Adrenal gland (tissue), 12 donors: ENCODE data around the gene TRIM36. TPM values are rescaled to one million over a fixed set of nuclear protein-coding genes. Genes with fewer than 3 reads are reported as not detected.

Experiments
- DNase-seq, 7 donors: peaks; one replicate each; pipeline ENCODE4 v3.0.0-alpha.2; 2019 to 2020
- H3K27ac ChIP-seq, 5 donors: fragments of 200-600 bp; sonication (generic) in 4 of 5; 1 replicate in 3 of 5; 2 replicates in 2 of 5; pipeline versions ENCODE4 v1.5.1 to v1.8.0; 2016 to 2020; ENCODE audit warnings: mild to moderate bottlenecking in 1 of 5
- H3K27me3 ChIP-seq: fragments of 200-600 bp; 2 replicates; pipeline ENCODE4 v1.8.0; 2021
- H3K36me3 ChIP-seq, 2 donors: fragments of 200-600 bp; replicated peaks in 1 of 2; 1 replicate in 1 of 2; 2 replicates in 1 of 2; pipeline versions ENCODE4 v1.5.1 to v1.8.0; 2018 to 2022
- H3K4me1 ChIP-seq, 2 donors: fragments of 200-600 bp; replicated peaks in 1 of 2; 1 replicate in 1 of 2; 2 replicates in 1 of 2; pipeline versions ENCODE4 v1.5.1 to v1.8.0; 2018 to 2021
- H3K4me3 ChIP-seq, 4 donors: fragments of 200-600 bp; sonication (generic) in 3 of 4; one replicate each; pipeline ENCODE4 v1.5.1; 2016 to 2018
- H3K9me3 ChIP-seq, 3 donors: fragments of 200-600 bp; sonication (generic) in 1 of 3; replicated peaks in 1 of 3; 1 replicate in 2 of 3; 2 replicates in 1 of 3; pipeline versions ENCODE4 v1.5.1 to v1.8.0; 2016 to 2021
- CTCF ChIP-seq, 6 experiments: fragments of 450-650 bp in 4 of 6; fragments of 200-600 bp in 2 of 6; sonication (generic) in 1 of 6; IDR thresholded peaks; 1 replicate in 5 of 6; 2 replicates in 1 of 6; pipeline versions ENCODE4 v1.5.1 to v1.8.0; 2016 to 2021; ENCODE audit warnings: antibody characterized with exemption in 6 of 6, mild to moderate bottlenecking in 2 of 6, moderate library complexity in 1 of 6
- POLR2A ChIP-seq, 2 donors: fragments of 450-650 bp; IDR thresholded peaks; one replicate each; pipeline ENCODE4 v1.6.1; 2017; ENCODE audit warnings: antibody characterized with exemption in 2 of 2, mild to moderate bottlenecking in 2 of 2, moderate library complexity in 1 of 2
- WGBS, 4 donors: extraction: QIAGEN DNeasy Blood & Tissue Kit in 2 of 4; methylation state at CpG; one replicate each; pipeline versions ENCODE4 v1.1.5 to v1.1.7; 2013 to 2017; 5-methylcytosine and 5-hydroxymethylcytosine counted together
- intact Hi-C, 2 donors: fragments of 100-400 bp; cut with DNase I; formaldehyde crosslinking; loops; one replicate each; pipeline versions ENCODE4 v1.14.1 to v1.15.0; 2022 to 2023
- polyA plus RNA-seq, 3 donors: library from polyadenylated mRNA; stranded (reverse); fragments of 200-250 nt in 2 of 3; fragments of 350-450 nt in 1 of 3; fragmentation: Illumina TruSeq in 1 of 3; extraction: RNeasy Lipid Tissue Mini Kit (QIAGEN cat#74804) in 1 of 3; gene quantifications; one replicate each; pipeline ENCODE4 v1.2.3, GENCODE V29; 2013 to 2014
- total RNA-seq, 9 donors: library from RNA; depleted of rRNA in 4 of 9; stranded (reverse); fragments of >200 nt in 4 of 9; fragments of 120-200 nt in 1 of 9; fragmentation: NEBNext Ultra II Directional in 1 of 9; extraction: Animal tissue kit (Norgen Biotek cat#: 25700) in 1 of 9; gene quantifications; one replicate each; pipeline versions ENCODE4 v1.1.0 to v1.2.4, GENCODE V29; 2013 to 2023
- donor health status: healthy with polysubstance abuse.
- donor health status: Bipolar disorder and iron deficiency.
- donor health status: DM: yes; HTN: yes; CAD: no.
- donor health status: DM: no; HTN: no; CAD: no.
- donor health status: DM: no; HTN: no; CAD: no.
- donor health status: DM: yes; HTN: yes; CAD: no.

TRIM36 gene
- total and polyA plus RNA-seq, 12 donors = 0.36 to 23.5 (median 2.8) TPM

DNA sequence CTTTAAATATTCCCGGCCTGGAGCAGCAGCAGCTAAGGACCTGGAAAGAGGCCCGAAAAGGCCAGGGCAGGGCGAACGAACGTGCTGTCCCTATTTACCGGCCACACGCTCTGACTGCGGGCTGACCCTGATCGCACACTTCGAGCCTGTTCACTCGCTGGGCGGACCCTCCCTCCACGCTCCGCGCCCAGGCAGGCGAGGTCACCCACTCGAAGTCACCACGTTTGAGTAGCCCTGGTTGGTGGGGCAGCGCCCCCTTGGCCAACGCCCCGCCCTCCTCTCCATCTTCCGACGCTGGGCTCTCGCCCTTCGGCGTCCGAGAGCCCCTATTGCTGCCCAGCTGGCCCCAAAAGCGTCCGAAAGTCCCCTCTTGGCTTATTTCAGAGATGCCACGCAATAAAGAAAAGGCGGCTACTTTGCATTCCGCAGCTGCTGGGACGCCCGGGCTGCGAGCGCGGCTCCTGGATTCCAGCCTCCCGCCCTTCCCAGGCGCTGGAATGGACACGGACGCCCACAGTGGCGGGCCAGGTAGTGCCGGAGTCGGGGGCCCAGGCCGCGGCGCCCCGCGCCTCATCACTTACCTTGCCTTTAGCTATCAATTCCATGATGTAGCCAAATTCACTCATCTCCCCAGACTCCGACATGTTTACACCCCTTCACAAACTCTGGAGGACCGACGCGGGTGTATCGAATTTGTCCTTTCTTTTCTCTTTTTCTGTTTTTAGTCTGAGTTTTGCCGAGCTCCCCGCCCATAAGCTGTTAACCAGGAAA, 9.9 kb upstream of the TRIM36 start:
- no peak overlapping the region for H3K27ac ChIP-seq
- 4 to 5% (median 4%) methylated on average over 35 to 56 of the region's 56 CpGs for whole genome bisulfite sequencing, 4 donors
- peaks cover 44% of the 10 kb centered on the region for H3K27me3 ChIP-seq
- DNase-seq = peak in 1 of 7 donors; percentile 20
- H3K4me1 ChIP-seq = peaks cover 11 to 12% of the 10 kb centered on the region in 2 donors
- H3K36me3 ChIP-seq = no peaks in the 10 kb centered on the region
- no peaks in the 10 kb centered on the region for H3K9me3 ChIP-seq
- TF ChIP-seq POLR2A (IDR thresholded peaks at IDR 0.05) = no peak
- TF ChIP-seq CTCF (IDR thresholded peaks at IDR 0.05) = no peak
- intact Hi-C loops = no loop called here
- peak overlapping the region in 2 of 4 donors; percentile 45 to 55 for H3K4me3 ChIP-seq

- no peak for TF ChIP-seq POLR2A (IDR thresholded peaks at IDR 0.05)
- no peak for TF ChIP-seq CTCF (IDR thresholded peaks at IDR 0.05)
- no peaks in the 10 kb centered on the region for H3K36me3 ChIP-seq
- 39 to 78% (median 45%) methylated on average over 15 to 30 of the region's 30 CpGs for WGBS, 4 donors
- H3K9me3 ChIP-seq = no peaks in the 10 kb centered on the region
- H3K27me3 ChIP-seq = peaks cover 44% of the 10 kb centered on the region
- peak overlapping the region in 1 of 4 donors; percentile 55 for H3K4me3 ChIP-seq
- intact Hi-C loops = no loop called here
- H3K27ac ChIP-seq = no peak overlapping the region
- H3K4me1 ChIP-seq = peaks cover 11 to 12% of the 10 kb centered on the region in 2 donors
- DNase-seq = no peak
Measured at GRCh38 chr5:115179030-115179393, 9.3 kb upstream of the TRIM36 start.

DNA sequence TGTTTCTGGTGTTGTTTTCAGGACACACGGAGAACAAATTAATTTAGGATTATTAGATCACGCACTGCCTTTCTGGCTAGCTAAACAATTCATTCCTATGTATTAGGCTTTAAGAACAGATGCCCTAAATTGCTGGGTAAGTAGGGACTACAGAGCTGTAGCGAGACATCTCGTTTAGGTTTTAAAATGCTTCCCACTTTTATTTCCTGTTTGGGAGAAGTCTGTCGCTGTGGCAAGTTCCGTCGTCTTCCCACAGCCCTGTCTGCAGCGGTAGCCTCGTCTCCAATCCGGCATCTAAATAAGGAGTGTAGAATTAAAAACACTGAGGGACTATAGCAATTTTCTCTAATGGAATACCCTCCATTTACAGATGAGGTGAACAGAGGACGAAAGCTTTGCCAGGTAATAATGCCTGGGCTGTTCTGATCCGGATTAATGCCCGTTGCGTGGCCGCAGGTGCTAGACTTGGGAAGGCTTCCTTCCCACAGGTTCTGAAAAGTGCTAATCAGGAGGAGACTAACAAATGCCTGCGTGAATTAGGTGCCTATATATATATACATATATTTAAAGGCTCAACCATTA, 1.3 kb upstream of the TRIM36 start:
- peak overlapping the region in 1 of 4 donors; percentile 80 for H3K4me3 ChIP-seq
- no peak for DNase-seq
- no peak overlapping the region for H3K27ac ChIP-seq
- no peaks in the 10 kb centered on the region for H3K9me3 ChIP-seq
- H3K4me1 ChIP-seq = peaks cover 0 to 15% of the 10 kb centered on the region in 2 donors
- 31 to 49% (median 40%) methylated on average over 16 of the region's 16 CpGs for WGBS, 4 donors
- no peaks in the 10 kb centered on the region for H3K36me3 ChIP-seq
- peaks cover 6% of the 10 kb centered on the region for H3K27me3 ChIP-seq
- TF ChIP-seq POLR2A (IDR thresholded peaks at IDR 0.05) (no peak), CTCF (IDR thresholded peaks at IDR 0.05) (no peak)
- intact Hi-C loops = no loop called here

DNA sequence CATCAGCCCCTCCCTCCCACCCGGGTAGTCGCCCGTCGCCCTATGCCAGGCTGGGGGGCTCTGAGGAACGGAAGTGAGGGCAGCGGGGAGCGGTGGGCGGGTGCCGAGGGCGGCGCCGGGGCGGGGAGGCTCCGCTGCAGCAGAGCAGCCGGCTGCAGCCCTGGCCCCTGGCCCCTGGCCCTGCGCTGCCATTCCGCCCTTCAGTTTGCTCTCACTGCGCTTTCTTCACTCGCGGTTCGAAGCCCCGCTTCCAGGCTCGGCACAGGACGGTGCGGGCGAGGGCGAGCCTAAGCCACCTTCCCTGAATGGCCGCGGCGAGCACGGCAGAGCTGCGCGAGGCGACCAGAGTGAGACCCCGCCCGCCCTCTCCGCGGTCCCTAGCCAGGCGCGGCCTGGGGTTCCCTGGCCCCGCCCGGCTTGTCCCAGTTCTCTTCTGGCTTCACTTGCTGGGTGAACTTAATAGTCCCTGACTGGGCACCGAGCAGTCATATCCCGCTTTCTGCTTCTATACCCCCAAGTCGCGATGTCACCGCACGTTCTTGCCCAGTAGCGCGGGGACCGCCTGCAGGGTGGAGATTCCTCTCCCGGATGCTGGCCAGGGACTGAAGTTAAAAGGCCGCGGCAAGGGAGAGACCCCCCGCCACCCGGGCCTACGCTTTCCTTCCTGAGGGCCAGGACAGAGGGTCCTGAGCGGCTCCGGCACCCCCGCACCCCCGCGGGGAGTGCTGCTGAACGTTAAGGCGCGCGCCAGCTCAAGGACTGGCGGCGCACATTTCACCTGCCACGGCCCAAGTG, 623 bp upstream of the TRIM36 start:
- WGBS, 4 donors = 1 to 8% (median 2%) methylated on average over 11 to 69 of the region's 69 CpGs
- DNase-seq = peak in 2 of 7 donors; percentile 15 to 20
- peaks cover 6% of the 10 kb centered on the region for H3K27me3 ChIP-seq

More for the DNA sequence above, 623 bp upstream of the TRIM36 start:
- intact Hi-C loops = no loop called here
- H3K4me3 ChIP-seq = peak overlapping the region in 2 of 4 donors; percentile 80 to 88
- TF ChIP-seq POLR2A (IDR thresholded peaks at IDR 0.05) = no peak
- TF ChIP-seq CTCF (IDR thresholded peaks at IDR 0.05) = no peak
- H3K4me1 ChIP-seq = peaks cover 0 to 15% of the 10 kb centered on the region in 2 donors
- no peaks in the 10 kb centered on the region for H3K36me3 ChIP-seq
- peak overlapping the region in 3 of 5 donors; percentile 18 to 75 (median 30) for H3K27ac ChIP-seq
- no peaks in the 10 kb centered on the region for H3K9me3 ChIP-seq
